HepG2 (cell line): ENCODE data around the gene HNRNPA1. TPM values are rescaled to one million over a fixed set of nuclear protein-coding genes. Genes with fewer than 3 reads are reported as not detected.
A peak's percentile ranks its signal among the peaks of the same experiment; 100 is the strongest.

ENCODE experiments used
- BRF2 ChIP-seq: sonication (generic); formaldehyde crosslinking; IDR thresholded peaks from 2 replicates; pipeline ENCODE4 v1.8.1; 2022; ENCODE audit warnings: mild to moderate bottlenecking, missing genetic modification reagents
- EHMT2 ChIP-seq: fragments of 200-600 bp; sonication (generic); IDR thresholded peaks from 2 replicates; pipeline ENCODE4 v1.7.0; 2017; ENCODE audit warnings: antibody characterized with exemption, low read depth, low read length, borderline replicate concordance
- GATAD2A ChIP-seq: IDR thresholded peaks from 2 replicates; pipeline ENCODE4 v1.6.1; 2016
- GLMP ChIP-seq: sonication (generic); formaldehyde crosslinking; IDR thresholded peaks from 2 replicates; pipeline ENCODE4 v1.9.0; 2021; ENCODE audit warnings: missing genetic modification reagents, mild to moderate bottlenecking, borderline replicate concordance
- HINFP ChIP-seq: sonication (generic); formaldehyde crosslinking; IDR thresholded peaks from 2 replicates; pipeline ENCODE4 v1.4.0; 2020; ENCODE audit warnings: low read depth, mild to moderate bottlenecking, missing genetic modification reagents
- KDM5A ChIP-seq: fragments of 200-600 bp; sonication (generic); IDR thresholded peaks from 2 replicates; pipeline ENCODE4 v1.7.0; 2018; ENCODE audit warnings: antibody characterized with exemption, mild to moderate bottlenecking, low read length, borderline replicate concordance
- MAZ ChIP-seq, 2 experiments: sonication (generic) in 1 of 2; formaldehyde crosslinking in 1 of 2; IDR thresholded peaks; 2 replicates each; pipeline versions ENCODE4 v1.5.0 to v1.6.1; 2012 to 2020; ENCODE audit warnings: low read depth in 2 of 2, mild to moderate bottlenecking in 2 of 2, borderline replicate concordance in 1 of 2, improper control_type of control experiment in 1 of 2, low read length in 1 of 2, missing genetic modification reagents in 1 of 2, moderate library complexity in 1 of 2
- RARA ChIP-seq: IDR thresholded peaks from 2 replicates; pipeline ENCODE4 v1.6.1; 2016; ENCODE audit warnings: missing genetic modification reagents, missing compliant biosample characterization
- REST ChIP-seq, 2 experiments: IDR thresholded peaks; 2 replicates each; pipeline ENCODE4 v1.6.1; 2011 to 2012; ENCODE audit warnings: low read length in 2 of 2, borderline replicate concordance in 1 of 2, low read depth in 1 of 2, mild to moderate bottlenecking in 1 of 2, moderate library complexity in 1 of 2
- SIN3A ChIP-seq: IDR thresholded peaks from 2 replicates; pipeline ENCODE4 v1.6.1; 2011; ENCODE audit warnings: low read depth, mild to moderate bottlenecking, control low read depth, low read length, borderline replicate concordance
- SP2 ChIP-seq: sonication (generic); formaldehyde crosslinking; IDR thresholded peaks from 2 replicates; pipeline ENCODE4 v1.5.1; 2020; ENCODE audit warnings: mild to moderate bottlenecking, missing genetic modification reagents
- SYNCRIP ChIP-seq: fragments of 200-400 bp; formaldehyde crosslinking; IDR thresholded peaks from 2 replicates; pipeline ENCODE4 v1.6.1; 2018; ENCODE audit warnings: mild to moderate bottlenecking, low read depth, low read length; ENCODE audit not compliant: insufficient read depth
- TAF1 ChIP-seq: sonication (generic); formaldehyde crosslinking; IDR thresholded peaks from 2 replicates; pipeline ENCODE4 v1.4.0; 2020; ENCODE audit warnings: missing genetic modification reagents
- TP53 ChIP-seq: sonication (generic); formaldehyde crosslinking; conservative IDR thresholded peaks from 2 replicates; pipeline ENCODE4 v1.4.0; 2020; ENCODE audit warnings: missing genetic modification reagents
- ZNF136 ChIP-seq: sonication (generic); formaldehyde crosslinking; IDR thresholded peaks from 2 replicates; pipeline ENCODE4 v1.8.1; 2022; ENCODE audit warnings: low read depth, mild to moderate bottlenecking, moderate library complexity, missing genetic modification reagents
- ZNF362 ChIP-seq: sonication (generic); formaldehyde crosslinking; IDR thresholded peaks from 2 replicates; pipeline ENCODE4 v1.4.0; 2020; ENCODE audit warnings: missing genetic modification reagents, mild to moderate bottlenecking, borderline replicate concordance
- ZNF776 ChIP-seq: sonication (generic); formaldehyde crosslinking; IDR thresholded peaks from 2 replicates; pipeline ENCODE4 v1.4.0; 2020; ENCODE audit warnings: mild to moderate bottlenecking, missing genetic modification reagents
- ZNF777 ChIP-seq: sonication (generic); formaldehyde crosslinking; IDR thresholded peaks from 2 replicates; pipeline ENCODE4 v1.4.0; 2020; ENCODE audit warnings: missing genetic modification reagents
- polyA plus RNA-seq, 8 experiments: library from polyadenylated mRNA; depleted of rRNA in 3 of 8; stranded (reverse) in 7 of 8; unstranded in 1 of 8; fragments of >200 nt; fragmentation: Illumina TruSeq in 4 of 8; extraction: Trizol in 4 of 8; gene quantifications; 2 replicates each; pipeline versions ENCODE4 v1.2.1 to v1.2.3, GENCODE V29; 2011 to 2016; ENCODE audit warnings: low read depth in 4 of 8, missing spikeins in 1 of 8, mixed read lengths in 1 of 8; ENCODE audit not compliant: insufficient read depth in 1 of 8
- total RNA-seq, 5 experiments: library from RNA; depleted of rRNA; stranded (reverse); fragments of >200 nt; fragmentation: Illumina TruSeq; extraction: Trizol; gene quantifications; 2 replicates each; pipeline ENCODE4 v1.2.3, GENCODE V29; 2016; ENCODE audit warnings: low read depth in 1 of 5

HNRNPA1 gene
- total and polyA plus RNA-seq, 2 of the 13 experiments (the other 11 are each of a cell fraction or from before 2014, with no cell fraction given), result 535 to 1,820 TPM

- peak; percentile 90; the same call in 1 of the 2 replicates for TF ChIP-seq SIN3A
- TF ChIP-seq EHMT2, result peak; percentile 69; the same call in 1 of the 2 replicates
- peak; percentile 7; the same call in 1 of the 2 replicates for TF ChIP-seq ZNF362 (CRISPR knock-in tag)
- peak; percentile 89; the same call in 1 of the 2 replicates for TF ChIP-seq BRF2
- TF ChIP-seq RARA (CRISPR knock-in tag), result peak; percentile 49; the same call in 1 of the 2 replicates
- TF ChIP-seq TAF1 (CRISPR knock-in tag), result peak; percentile 80
- TF ChIP-seq SYNCRIP, result no peak
- TF ChIP-seq ZNF776 (CRISPR knock-in tag), result peak; percentile 75; the same call in 1 of the 2 replicates
- TF ChIP-seq TP53 (CRISPR knock-in tag), result no peak; the same call in 1 of the 2 replicates
- no peak for TF ChIP-seq HINFP
- peak; percentile 58; the same call in 1 of the 2 replicates for TF ChIP-seq ZNF777 (CRISPR knock-in tag)
- no peak for TF ChIP-seq REST (IDR thresholded peaks at IDR 0.05; ENCODE audit: borderline replicate concordance in 1 of 2, low read depth in 1 of 2, low read length in 2 of 2)
- TF ChIP-seq SP2 (CRISPR knock-in tag), result peak; percentile 95
- TF ChIP-seq ZNF136, result no peak; the same call in 1 of the 2 replicates
- peak; percentile 57; the same call in 1 of the 2 replicates for TF ChIP-seq GATAD2A
- TF ChIP-seq KDM5A, result peak; percentile 52; the same call in 1 of the 2 replicates
- peak; percentile 44; the same call in 1 of the 2 replicates for TF ChIP-seq MAZ (IDR thresholded peaks at IDR 0.05; ENCODE audit: borderline replicate concordance, low read depth, low read length)
- 0 out of 2 replicates have a peak, but pooled peaks have one; percentile 32 for TF ChIP-seq MAZ (CRISPR knock-in tag; IDR thresholded peaks at IDR 0.05; ENCODE audit: low read depth)
- no peak for TF ChIP-seq GLMP (CRISPR knock-in tag)
Measured at GRCh38 chr12:54279632-54280467, 676 bp upstream of the HNRNPA1 start, which contains the start of gene CBX5 (continued).
